ENCODE measurements around the gene CABP7. TPM values are rescaled to one million over a fixed set of nuclear protein-coding genes. Genes with fewer than 3 reads are reported as not detected.

Gene CABP7
- total and polyA plus RNA-seq, 2 experiments from 2014 or later, result 0.06 to 0.24 TPM

DNA sequence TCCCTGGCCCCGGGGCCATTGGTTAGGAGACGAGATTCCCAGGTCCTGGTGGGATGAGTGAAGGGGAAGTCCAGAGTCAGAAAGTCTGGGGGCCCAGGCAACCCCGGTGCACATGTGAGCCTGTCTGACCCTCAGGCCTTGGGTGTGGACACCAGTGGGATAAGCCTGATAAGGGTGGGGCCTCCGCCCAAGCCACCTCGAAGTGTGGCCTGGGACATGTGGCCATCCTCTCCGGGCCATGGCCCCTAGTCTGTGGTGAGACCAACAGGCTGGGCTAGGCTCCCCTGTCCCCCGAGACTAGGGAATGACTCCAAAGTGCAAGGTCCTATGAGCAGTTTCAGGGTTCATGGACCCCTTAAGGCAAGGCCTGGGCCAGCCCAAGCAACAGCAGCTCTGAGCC, 6.3 kb downstream of the CABP7 start:
- Mint-ChIP-seq H3K9me3 (no peaks in the 10 kb centered on the region), H3K36me3 (ENCODE audit: low read depth) (no peaks in the 10 kb centered on the region), H3K4me1 (peaks cover 9% of the 10 kb centered on the region; the same call in 2 of the 3 replicates), H3K4me3 (no peak overlapping the region), H3K27me3 (ENCODE audit: insufficient read depth, low read depth, poor library complexity) (peaks cover 18% of the 10 kb centered on the region), H3K27ac (no peak overlapping the region)
- Histone ChIP-seq H3K27me3 (ENCODE audit: insufficient read depth) (peaks cover 15% of the 10 kb centered on the region), H3F3A (replicated peaks; ENCODE audit: low read depth) (no peaks in the 10 kb centered on the region; the same call in 1 of the 2 replicates), H3K9me2 (ENCODE audit: insufficient read depth) (no peaks in the 10 kb centered on the region), H2AFZ (no peak overlapping the region), H3K4me3 (no peak overlapping the region), H3K27ac (ENCODE audit: low read depth) (no peak overlapping the region), H3K79me2 (replicated peaks; ENCODE audit: insufficient read depth) (no peaks in the 10 kb centered on the region), H3K4me2 (no peak overlapping the region), H3K36me3 (ENCODE audit: insufficient read depth) (no peaks in the 10 kb centered on the region), H4K20me1 (replicated peaks; ENCODE audit: insufficient read depth) (no peaks in the 10 kb centered on the region), H3K4me1 (ENCODE audit: insufficient read depth) (no peaks in the 10 kb centered on the region; the same call in 1 of the 2 replicates)
- DNase-seq (ENCODE audit: low spot score) (no peak), ATAC-seq (no peak)
- TF ChIP-seq NANOG (IDR thresholded peaks at IDR 0.05; ENCODE audit: borderline replicate concordance) (no peak), ZNF114 (CRISPR knock-in tag; IDR thresholded peaks at IDR 0.05) (no peak), ETS1 (IDR thresholded peaks at IDR 0.05) (no peak), POLR2AphosphoS5 (IDR thresholded peaks at IDR 0.05; ENCODE audit: low read depth) (no peak), REST (IDR thresholded peaks at IDR 0.05; ENCODE audit: unreplicated experiment) (no peak), CREB1 (CRISPR knock-in tag; IDR thresholded peaks at IDR 0.05; ENCODE audit: low read depth) (no peak)
- TF ChIP-seq, protein P1, sequence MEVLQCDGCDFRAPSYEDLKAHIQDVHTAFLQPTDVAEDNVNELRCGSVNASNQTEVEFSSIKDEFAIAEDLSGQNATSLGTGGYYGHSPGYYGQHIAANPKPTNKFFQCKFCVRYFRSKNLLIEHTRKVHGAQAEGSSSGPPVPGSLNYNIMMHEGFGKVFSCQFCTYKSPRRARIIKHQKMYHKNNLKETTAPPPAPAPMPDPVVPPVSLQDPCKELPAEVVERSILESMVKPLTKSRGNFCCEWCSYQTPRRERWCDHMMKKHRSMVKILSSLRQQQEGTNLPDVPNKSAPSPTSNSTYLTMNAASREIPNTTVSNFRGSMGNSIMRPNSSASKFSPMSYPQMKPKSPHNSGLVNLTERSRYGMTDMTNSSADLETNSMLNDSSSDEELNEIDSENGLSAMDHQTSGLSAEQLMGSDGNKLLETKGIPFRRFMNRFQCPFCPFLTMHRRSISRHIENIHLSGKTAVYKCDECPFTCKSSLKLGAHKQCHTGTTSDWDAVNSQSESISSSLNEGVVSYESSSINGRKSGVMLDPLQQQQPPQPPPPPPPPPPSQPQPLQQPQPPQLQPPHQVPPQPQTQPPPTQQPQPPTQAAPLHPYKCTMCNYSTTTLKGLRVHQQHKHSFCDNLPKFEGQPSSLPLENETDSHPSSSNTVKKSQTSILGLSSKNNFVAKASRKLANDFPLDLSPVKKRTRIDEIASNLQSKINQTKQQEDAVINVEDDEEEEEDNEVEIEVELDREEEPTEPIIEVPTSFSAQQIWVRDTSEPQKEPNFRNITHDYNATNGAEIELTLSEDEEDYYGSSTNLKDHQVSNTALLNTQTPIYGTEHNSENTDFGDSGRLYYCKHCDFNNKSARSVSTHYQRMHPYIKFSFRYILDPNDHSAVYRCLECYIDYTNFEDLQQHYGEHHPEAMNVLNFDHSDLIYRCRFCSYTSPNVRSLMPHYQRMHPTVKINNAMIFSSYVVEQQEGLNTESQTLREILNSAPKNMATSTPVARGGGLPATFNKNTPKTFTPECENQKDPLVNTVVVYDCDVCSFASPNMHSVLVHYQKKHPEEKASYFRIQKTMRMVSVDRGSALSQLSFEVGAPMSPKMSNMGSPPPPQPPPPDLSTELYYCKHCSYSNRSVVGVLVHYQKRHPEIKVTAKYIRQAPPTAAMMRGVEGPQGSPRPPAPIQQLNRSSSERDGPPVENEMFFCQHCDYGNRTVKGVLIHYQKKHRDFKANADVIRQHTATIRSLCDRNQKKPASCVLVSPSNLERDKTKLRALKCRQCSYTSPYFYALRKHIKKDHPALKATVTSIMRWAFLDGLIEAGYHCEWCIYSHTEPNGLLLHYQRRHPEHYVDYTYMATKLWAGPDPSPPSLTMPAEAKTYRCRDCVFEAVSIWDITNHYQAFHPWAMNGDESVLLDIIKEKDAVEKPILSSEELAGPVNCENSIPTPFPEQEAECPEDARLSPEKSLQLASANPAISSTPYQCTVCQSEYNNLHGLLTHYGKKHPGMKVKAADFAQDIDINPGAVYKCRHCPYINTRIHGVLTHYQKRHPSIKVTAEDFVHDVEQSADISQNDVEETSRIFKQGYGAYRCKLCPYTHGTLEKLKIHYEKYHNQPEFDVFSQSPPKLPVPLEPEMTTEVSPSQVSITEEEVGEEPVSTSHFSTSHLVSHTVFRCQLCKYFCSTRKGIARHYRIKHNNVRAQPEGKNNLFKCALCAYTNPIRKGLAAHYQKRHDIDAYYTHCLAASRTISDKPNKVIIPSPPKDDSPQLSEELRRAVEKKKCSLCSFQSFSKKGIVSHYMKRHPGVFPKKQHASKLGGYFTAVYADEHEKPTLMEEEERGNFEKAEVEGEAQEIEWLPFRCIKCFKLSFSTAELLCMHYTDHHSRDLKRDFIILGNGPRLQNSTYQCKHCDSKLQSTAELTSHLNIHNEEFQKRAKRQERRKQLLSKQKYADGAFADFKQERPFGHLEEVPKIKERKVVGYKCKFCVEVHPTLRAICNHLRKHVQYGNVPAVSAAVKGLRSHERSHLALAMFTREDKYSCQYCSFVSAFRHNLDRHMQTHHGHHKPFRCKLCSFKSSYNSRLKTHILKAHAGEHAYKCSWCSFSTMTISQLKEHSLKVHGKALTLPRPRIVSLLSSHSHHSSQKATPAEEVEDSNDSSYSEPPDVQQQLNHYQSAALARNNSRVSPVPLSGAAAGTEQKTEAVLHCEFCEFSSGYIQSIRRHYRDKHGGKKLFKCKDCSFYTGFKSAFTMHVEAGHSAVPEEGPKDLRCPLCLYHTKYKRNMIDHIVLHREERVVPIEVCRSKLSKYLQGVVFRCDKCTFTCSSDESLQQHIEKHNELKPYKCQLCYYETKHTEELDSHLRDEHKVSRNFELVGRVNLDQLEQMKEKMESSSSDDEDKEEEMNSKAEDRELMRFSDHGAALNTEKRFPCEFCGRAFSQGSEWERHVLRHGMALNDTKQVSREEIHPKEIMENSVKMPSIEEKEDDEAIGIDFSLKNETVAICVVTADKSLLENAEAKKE (CRISPR knock-in tag; IDR thresholded peaks at IDR 0.05), result no peak
